ENCODE data around the gene ANKRD52.
"Not testable (repeated sequence)": the region's sequence is repeated elsewhere in the genome, so short reads cannot be mapped to it uniquely, and the experiment has no call there.

Gene ANKRD52

DNA sequence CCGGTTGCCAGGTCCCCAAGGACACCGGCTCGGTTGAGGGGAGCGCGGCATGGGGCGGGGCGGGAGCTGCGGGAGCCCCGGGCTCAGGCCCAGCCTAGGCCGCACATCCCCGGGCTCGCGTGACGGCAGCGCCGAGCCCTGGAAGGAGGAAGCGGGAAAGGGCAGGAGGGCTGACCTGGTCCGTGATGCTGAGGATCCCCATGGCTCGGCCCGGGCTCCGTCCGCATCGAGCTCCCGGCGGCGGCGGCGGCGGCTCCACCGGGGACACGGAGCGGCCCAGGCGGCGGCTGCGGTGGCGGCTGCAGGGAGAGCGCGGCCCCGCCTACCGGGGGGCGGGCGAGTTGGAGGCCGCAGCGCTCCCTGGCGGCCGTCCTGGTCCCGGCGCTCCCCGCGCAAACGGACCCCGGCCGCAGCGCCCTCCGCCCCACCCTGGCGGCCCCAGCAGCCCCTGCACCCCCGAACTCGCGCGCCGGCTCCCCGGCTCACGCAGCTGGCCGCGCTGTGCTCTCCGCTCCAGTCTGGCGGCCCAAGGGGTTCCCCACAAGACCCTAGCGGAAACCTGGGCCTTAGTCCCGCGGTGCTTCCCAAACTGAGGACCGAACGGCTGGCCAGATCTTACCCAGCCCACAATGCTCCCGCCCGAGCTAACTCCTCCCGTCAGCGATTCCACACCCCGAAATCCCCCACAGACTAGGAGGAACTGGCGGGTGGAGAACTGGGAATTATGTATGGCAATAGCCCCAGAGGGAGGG, at the start of gene ANKRD52:
ANKRD52 (minus strand) TSS at position 317 of the 752 bp plus-strand sequence; CDS start at position 202, 115 bp downstream.
- peak; percentile 82 for DNase-seq

GRCh38 chr12:56307221-56307965, 49.2 kb upstream of the ANKRD52 start:
- DNase-seq = no peak

- DNase-seq = no peak
Observed at GRCh38 chr12:56304872-56305590, 46.8 kb upstream of the ANKRD52 start.

GRCh38 chr12:56304276-56304675, 46.1 kb upstream of the ANKRD52 start:
- DNase-seq = no peak

DNA sequence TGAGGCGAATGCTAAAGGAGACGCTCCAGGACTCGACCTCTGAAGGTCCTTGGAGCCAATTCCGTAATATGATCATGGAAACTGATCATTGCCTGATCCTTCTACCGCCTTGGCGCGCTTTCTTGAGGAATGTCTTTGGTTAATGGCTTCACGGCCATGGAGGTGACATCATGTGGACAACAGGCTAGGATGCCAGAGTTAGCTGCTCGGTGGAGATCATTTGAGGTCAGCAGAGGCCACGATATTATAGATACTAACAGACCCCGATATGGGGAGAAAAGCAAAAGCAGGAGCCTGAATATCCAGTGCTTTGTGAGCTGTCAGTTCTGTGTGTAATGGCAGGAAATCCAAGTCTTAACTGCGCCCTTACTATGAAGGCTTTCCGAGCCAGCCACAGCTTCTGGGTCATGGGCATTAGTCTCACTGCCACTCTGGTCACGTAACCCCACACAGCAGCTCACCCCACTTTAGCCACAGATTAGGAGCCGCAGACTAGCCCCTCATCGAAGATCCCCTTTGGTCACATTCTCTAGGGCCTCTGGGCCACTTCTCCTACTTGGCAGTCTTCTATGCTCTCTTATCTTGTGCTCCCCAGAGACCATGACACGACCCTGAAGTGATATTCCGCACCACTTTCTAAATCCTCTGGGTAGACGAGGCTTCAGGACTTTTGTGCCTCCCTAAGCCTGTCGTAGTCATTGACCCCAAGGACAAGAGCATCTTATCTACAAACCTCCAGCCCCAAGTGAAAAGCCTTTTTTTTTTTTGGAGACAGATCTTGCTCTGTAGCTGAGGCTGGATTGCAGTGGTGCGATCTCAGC, 42.7 kb upstream of the ANKRD52 start:
- no peak for DNase-seq

DNA sequence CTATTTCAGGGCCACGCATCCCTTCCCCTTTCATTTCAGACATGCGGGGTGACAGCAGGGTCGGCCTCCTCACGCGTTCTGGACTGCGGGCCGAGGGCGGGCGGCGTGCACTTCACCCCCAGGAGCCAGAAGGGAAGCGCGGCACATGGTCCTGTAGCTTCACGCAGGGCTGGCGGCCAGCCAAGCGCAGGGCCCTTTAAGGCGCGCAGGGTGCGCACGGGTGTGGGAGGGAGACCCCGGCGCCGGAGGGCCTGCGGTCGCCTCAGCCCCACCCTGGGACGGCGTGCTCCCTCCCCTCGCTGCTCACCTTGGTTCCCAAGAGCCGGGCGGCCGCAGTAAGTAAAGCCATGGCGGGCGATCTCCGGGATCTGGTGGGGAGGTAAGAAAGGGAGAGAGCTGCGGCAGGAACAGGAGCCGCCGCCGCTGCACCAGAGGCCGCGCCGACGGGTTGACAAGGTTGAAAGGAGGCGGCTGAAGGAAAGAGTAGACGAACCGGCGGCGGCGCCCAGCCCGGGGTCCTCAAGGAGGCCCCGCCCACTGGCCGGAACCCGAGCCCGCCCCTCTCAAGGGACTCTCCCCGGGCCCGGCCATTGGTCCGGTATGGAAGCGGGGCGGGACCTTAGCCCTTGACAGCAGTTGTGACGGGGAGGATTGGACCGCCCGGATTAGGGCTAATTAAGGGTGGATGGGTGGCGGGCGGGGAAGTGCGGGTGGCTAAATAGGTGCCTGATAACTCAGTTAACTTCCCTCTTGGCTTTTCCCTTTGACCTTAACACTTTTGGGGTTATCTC, 41.9 kb upstream of the ANKRD52 start, which contains the start of gene CS:
CS (minus strand) TSS at position 478 of the 791 bp plus-strand sequence; CDS start at position 349, 129 bp downstream.
- peak; percentile 100 for DNase-seq

DNA sequence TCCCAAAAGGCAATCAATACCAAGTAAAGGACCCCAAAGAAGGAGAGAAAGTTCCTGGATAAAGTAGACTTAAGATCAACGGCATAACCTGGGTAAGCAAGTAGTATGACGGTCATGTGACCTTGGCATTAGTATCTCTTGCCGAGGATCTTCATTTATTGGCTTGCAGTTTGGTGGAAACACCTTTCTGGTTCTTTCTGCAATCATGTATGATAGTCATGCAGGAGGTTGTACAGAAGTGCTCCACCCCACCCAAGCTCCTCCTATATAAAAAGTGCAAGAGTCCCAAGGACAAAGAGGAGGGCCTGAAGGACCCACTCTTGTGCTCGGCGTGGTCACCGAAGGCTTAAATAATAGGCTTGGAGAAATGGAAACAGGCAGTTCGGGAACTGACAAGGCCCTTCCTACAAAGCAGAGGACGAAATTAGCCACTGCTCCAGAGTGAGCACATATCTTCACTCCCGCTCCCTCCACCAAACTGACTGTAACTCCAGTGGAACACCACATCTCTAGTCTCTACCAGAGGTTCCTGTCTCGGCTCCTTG, 41.2 kb upstream of the ANKRD52 start:
- DNase-seq = no peak

DNA sequence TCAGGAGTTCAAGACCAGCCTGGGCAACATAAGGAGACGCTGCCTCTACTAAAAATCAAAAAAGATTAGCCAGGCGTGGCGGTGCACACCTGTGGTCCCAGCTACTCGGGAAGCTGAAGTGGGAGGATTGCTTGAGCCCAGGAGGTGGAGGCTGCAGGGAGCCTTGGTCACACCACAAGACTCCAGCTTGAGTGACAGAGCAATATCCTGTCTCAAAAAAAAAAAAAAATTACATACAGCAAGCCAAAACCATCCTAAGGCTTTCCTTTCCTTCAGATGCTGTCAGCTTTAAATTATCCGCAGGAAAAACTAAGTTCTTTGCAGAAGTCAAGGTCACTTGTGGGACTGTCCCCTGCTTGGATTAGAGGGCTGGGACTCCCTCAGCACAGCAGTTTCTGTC, 40.6 kb upstream of the ANKRD52 start:
- no peak for DNase-seq

GRCh38 chr12:56297400-56297799, 39.2 kb upstream of the ANKRD52 start:
- no peak for DNase-seq

GRCh38 chr12:56296295-56296694, 38.1 kb upstream of the ANKRD52 start:
- no peak for DNase-seq

DNA sequence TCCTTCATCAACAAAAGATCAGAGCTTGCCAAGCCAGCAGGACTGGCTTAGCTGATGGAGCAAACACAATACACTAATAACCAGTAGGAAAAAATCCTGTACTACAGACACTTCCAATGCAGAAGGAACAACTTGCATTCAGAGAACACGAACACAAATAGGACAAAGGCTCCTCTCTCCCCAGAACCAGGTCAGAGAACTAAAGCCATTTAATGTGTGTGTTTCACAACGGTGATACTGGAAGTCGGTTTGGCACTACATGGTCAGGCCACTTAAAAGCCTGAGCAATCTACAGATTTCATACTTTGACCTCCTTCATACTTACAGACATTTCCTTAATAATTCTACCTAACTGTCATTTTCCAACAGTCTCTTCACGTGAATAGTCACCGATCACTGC, 35.6 kb upstream of the ANKRD52 start:
- DNase-seq = no peak

DNA sequence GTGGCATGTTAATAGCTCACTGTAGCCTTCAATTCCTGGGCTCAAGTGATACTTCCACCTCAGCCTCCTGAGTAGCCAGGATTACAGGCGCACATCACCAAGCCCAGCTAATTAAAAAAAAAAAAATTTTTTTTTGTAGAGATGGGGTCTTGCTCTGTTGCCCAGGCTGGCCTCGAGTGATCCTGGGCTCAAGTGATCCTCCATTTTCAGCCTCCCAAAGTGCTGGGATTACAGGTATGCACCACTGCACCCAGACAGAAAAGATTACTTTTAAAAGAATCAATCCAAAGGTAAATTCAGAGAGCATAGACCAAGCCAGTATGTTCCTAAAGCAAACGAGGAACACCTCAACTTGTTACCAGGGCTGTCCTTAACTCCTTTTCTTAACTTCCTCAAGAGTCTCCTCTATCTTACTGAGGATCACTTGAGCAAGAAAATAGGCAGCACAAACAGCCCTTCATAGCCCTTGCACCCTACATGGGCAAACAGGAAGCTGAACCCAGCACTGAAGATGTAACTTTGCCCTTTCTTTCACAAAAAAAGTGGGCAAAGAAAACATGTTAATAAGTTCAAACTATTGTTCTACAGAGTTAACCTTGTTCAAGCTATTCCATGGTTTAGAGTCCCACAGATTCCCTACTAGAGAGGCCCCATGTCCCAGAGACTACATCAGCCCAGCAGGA, 30.7 kb upstream of the ANKRD52 start:
- no peak for DNase-seq

- DNase-seq = no peak
Observed at GRCh38 chr12:56286044-56286830, 28.1 kb upstream of the ANKRD52 start.

DNA sequence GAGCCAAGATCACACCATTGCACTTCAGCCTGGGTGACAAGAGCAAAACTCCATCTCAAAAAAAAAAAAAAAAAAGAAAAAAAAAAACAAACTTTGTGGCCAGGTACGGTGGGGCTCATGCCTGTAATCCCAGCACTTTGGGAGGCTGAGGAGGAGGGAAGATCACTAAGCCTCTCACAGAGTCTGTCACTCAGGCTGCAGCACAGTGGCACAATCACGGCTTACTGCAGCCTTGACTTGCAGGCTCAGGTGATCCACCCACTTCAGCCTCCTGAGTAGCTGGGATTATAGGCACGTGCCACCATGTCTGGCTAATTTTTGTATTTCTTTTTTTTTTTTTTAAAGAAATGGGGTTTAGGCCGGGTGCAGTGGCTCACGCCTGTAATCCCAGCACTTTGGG, 26.1 kb upstream of the ANKRD52 start:
- DNase-seq = not testable (repeated sequence)

GRCh38 chr12:56282579-56282978, 24.4 kb upstream of the ANKRD52 start:
- no peak for DNase-seq

- DNase-seq = no peak
Observed at GRCh38 chr12:56282030-56282429, 23.8 kb upstream of the ANKRD52 start.

GRCh38 chr12:56280849-56281248, 22.7 kb upstream of the ANKRD52 start:
- DNase-seq = no peak

DNA sequence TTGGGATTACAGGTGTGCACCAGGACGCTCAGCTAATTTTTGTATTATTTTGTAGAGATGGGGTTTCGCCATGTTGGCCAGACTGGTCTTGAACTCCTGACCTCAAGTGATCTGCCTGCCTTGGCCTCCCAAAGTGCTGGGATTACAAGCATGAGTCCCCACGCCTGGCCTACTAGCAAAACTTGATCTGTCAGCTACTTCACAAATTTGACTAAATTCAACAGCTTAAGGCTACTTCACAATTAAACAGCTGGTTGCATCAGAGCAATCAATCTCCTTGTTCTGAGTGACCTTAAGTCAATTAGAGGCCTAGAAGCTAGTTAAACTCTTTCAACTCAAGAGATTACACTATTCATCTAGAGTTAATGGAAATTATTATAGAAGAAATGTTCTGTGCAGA, 20.7 kb upstream of the ANKRD52 start:
- DNase-seq = no peak

DNA sequence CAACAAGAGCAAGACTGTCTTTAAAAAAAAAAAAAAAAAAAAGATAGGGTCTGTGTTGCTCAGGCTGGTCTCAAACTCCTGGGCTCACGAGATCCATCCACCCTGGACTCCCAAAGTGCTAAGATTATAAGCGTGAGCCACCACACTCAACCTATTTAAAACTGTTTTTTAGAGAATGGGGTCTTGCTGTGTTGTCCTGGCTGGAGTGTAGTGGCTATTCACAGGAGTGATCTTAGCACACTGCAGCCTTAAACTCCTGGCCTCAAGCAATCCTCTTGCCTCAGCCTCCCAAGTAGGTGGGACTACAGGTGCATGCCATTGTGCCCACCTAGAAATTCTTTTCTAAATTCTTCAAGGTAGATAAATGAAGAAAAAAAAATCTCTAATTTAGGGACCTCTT, 16.1 kb upstream of the ANKRD52 start:
- DNase-seq = no peak

GRCh38 chr12:56272468-56272867, 14.3 kb upstream of the ANKRD52 start:
- DNase-seq = not testable (repeated sequence)
